ENCODE results near the gene ECT2L.

Gene ECT2L

GRCh38 chr6:138948546-138949179, 152.8 kb downstream of the ECT2L start:
- ATAC-seq (replicated peaks): no peak
- Mint-ChIP-seq H3K4me3 (no peak overlapping the region), H3K27me3 (no peaks in the 10 kb centered on the region), H3K4me1 (peaks cover 21 to 41% of the 10 kb centered on the region in 2 donors), H3K27ac (no peak overlapping the region), H3K36me3 (peaks cover 14 to 36% of the 10 kb centered on the region in 2 donors), H3K9me3 (no peaks in the 10 kb centered on the region)
- no peak for DNase-seq

GRCh38 chr6:138953451-138953850, 157.6 kb downstream of the ECT2L start:
- H3K4me3 Mint-ChIP-seq: no peak overlapping the region
- DNase-seq: no peak
- H3K27ac Mint-ChIP-seq: no peak overlapping the region
- peak; percentile 31 to 55 for ATAC-seq (replicated peaks)
- H3K36me3 Mint-ChIP-seq: peaks cover 12 to 26% of the 10 kb centered on the region in 2 donors
- H3K9me3 Mint-ChIP-seq: peaks cover 3 to 4% of the 10 kb centered on the region in 2 donors
- H3K27me3 Mint-ChIP-seq: no peaks in the 10 kb centered on the region
- H3K4me1 Mint-ChIP-seq: peaks cover 37 to 54% of the 10 kb centered on the region in 2 donors

All from stimulated activated naive B cell treated with anti-CD40 and anti-IgM and Interleukin-4, amounts not matched to agents 10 μg/mL and 1 μg/mL and 100 μg/mL, for 72 hours (primary cell).